Liver (tissue), 9 donors: ENCODE measurements around the gene RASAL2. TPM values are rescaled to one million over a fixed set of nuclear protein-coding genes. Genes with fewer than 3 reads are reported as not detected.

Experiments used
- DNase-seq: peaks from one replicate; pipeline ENCODE4 v3.0.0-alpha.2; 2017; ENCODE audit warnings: low spot score
- H3K27ac ChIP-seq, 2 donors: one replicate each; pipeline ENCODE4 v1.7.0; 2013; ENCODE audit warnings: inconsistent platforms in 2 of 2, low read length in 2 of 2, control low read depth in 1 of 2, low read depth in 1 of 2, mild to moderate bottlenecking in 1 of 2
- H3K27me3 ChIP-seq, 4 donors: one replicate each; pipeline versions ENCODE4 v1.6.1 to v1.7.0; 2013; ENCODE audit warnings: low read length in 3 of 4, inconsistent platforms in 1 of 4, mild to moderate bottlenecking in 1 of 4, moderate library complexity in 1 of 4; ENCODE audit not compliant: control insufficient read depth in 4 of 4, insufficient read depth in 4 of 4
- H3K36me3 ChIP-seq, 4 donors: one replicate each; pipeline versions ENCODE4 v1.6.1 to v1.7.0; 2013; ENCODE audit warnings: low read length in 3 of 4, mild to moderate bottlenecking in 3 of 4, low read depth in 1 of 4, moderate library complexity in 1 of 4; ENCODE audit not compliant: control insufficient read depth in 4 of 4, insufficient read depth in 3 of 4
- H3K4me1 ChIP-seq, 4 donors: one replicate each; pipeline versions ENCODE4 v1.6.1 to v1.7.0; 2013; ENCODE audit warnings: low read length in 3 of 4, mild to moderate bottlenecking in 3 of 4, moderate library complexity in 1 of 4; ENCODE audit not compliant: control insufficient read depth in 4 of 4, insufficient read depth in 4 of 4
- H3K4me3 ChIP-seq, 3 donors: one replicate each; pipeline versions ENCODE4 v1.6.1 to v1.7.0; 2013; ENCODE audit warnings: low read length in 3 of 3, control low read depth in 1 of 3, low read depth in 1 of 3, mild to moderate bottlenecking in 1 of 3
- H3K9ac ChIP-seq, 2 donors: one replicate each; pipeline ENCODE4 v1.7.0; 2013; ENCODE audit warnings: low read length in 2 of 2, mild to moderate bottlenecking in 2 of 2, moderate library complexity in 2 of 2, control low read depth in 1 of 2, low read depth in 1 of 2
- H3K9me3 ChIP-seq, 4 donors: one replicate each; pipeline versions ENCODE4 v1.6.1 to v1.7.0; 2013; ENCODE audit warnings: low read length in 3 of 4; ENCODE audit not compliant: control insufficient read depth in 4 of 4
- EGR1 ChIP-seq, 2 donors: IDR thresholded peaks; 2 replicates each; pipeline ENCODE4 v1.6.1; 2016 to 2018; ENCODE audit warnings: antibody characterized with exemption in 2 of 2, low read depth in 2 of 2
- FOXA1 ChIP-seq: IDR thresholded peaks from 2 replicates; pipeline ENCODE4 v1.6.1; 2016; ENCODE audit warnings: antibody characterized with exemption
- FOXA2 ChIP-seq: IDR thresholded peaks from 2 replicates; pipeline ENCODE4 v1.6.1; 2016; ENCODE audit warnings: antibody characterized with exemption
- GABPA ChIP-seq, 2 donors: IDR thresholded peaks in 1 of 2; conservative IDR thresholded peaks in 1 of 2; 2 replicates each; pipeline ENCODE4 v1.6.1; 2016; ENCODE audit warnings: antibody characterized with exemption in 2 of 2, mild to moderate bottlenecking in 1 of 2, moderate library complexity in 1 of 2
- HNF4A ChIP-seq, 2 donors: conservative IDR thresholded peaks; 2 replicates each; pipeline ENCODE4 v1.6.1; 2016; ENCODE audit warnings: antibody characterized with exemption in 2 of 2, mild to moderate bottlenecking in 2 of 2
- HNF4G ChIP-seq: IDR thresholded peaks from 2 replicates; pipeline ENCODE4 v1.6.1; 2016; ENCODE audit warnings: antibody characterized with exemption
- JUND ChIP-seq, 2 donors: IDR thresholded peaks; 2 replicates each; pipeline ENCODE4 v1.6.1; 2016; ENCODE audit warnings: antibody characterized with exemption in 2 of 2
- MAX ChIP-seq: IDR thresholded peaks from 2 replicates; pipeline ENCODE4 v1.6.1; 2016; ENCODE audit warnings: antibody characterized with exemption
- NR2F2 ChIP-seq: IDR thresholded peaks from 2 replicates; pipeline ENCODE4 v1.6.1; 2016; ENCODE audit warnings: antibody characterized with exemption
- RAD21 ChIP-seq, 2 donors: IDR thresholded peaks; 2 replicates each; pipeline ENCODE4 v1.6.1; 2016; ENCODE audit warnings: antibody characterized with exemption in 2 of 2, mild to moderate bottlenecking in 2 of 2
- REST ChIP-seq: IDR thresholded peaks from 2 replicates; pipeline ENCODE4 v1.6.1; 2016; ENCODE audit warnings: antibody characterized with exemption, mild to moderate bottlenecking
- RXRA ChIP-seq, 2 donors: IDR thresholded peaks; 2 replicates each; pipeline ENCODE4 v1.6.1; 2017 to 2018; ENCODE audit warnings: antibody characterized with exemption in 2 of 2, mild to moderate bottlenecking in 1 of 2
- SP1 ChIP-seq: IDR thresholded peaks from 2 replicates; pipeline ENCODE4 v1.6.1; 2018; ENCODE audit warnings: antibody characterized with exemption, mild to moderate bottlenecking
- TAF1 ChIP-seq: conservative IDR thresholded peaks from 2 replicates; pipeline ENCODE4 v1.6.1; 2016; ENCODE audit warnings: antibody characterized with exemption, mild to moderate bottlenecking
- YY1 ChIP-seq: IDR thresholded peaks from 2 replicates; pipeline ENCODE4 v1.6.1; 2016; ENCODE audit warnings: antibody characterized with exemption, mild to moderate bottlenecking
- WGBS: extraction: QIAGEN DNeasy Blood & Tissue Kit; methylation state at CpG from one replicate; pipeline ENCODE4 v1.1.7; 2013; 5-methylcytosine and 5-hydroxymethylcytosine counted together
- polyA plus RNA-seq, 2 donors: library from polyadenylated mRNA; stranded (reverse) in 1 of 2; unstranded in 1 of 2; fragments of 200-250 nt in 1 of 2; fragments of >200 nt in 1 of 2; fragmentation: Nextera tagmentation in 1 of 2; extraction: Ambion mirVana in 1 of 2; gene quantifications; one replicate each; pipeline versions ENCODE4 v1.2.1 to v1.2.3, GENCODE V29; 2013 to 2015
- total RNA-seq, 2 donors: library from RNA; depleted of rRNA; stranded (reverse); fragments of >200 nt; gene quantifications; one replicate each; pipeline ENCODE4 v1.2.3, GENCODE V29; 2014
- TF ChIP-seq, protein P1 (sequence below): IDR thresholded peaks from 2 replicates; pipeline ENCODE4 v1.6.1; 2016; ENCODE audit warnings: antibody characterized with exemption
- TF ChIP-seq, protein P2 (sequence below): IDR thresholded peaks from 2 replicates; pipeline ENCODE4 v1.6.1; 2016; ENCODE audit warnings: antibody characterized with exemption
- TF ChIP-seq, protein P3 (sequence below): fragments of 150-350 bp; IDR thresholded peaks from 2 replicates; pipeline ENCODE4 v1.5.1; 2017; ENCODE audit warnings: improper control_type of control experiment, low read depth, low read length; ENCODE audit not compliant: missing input control
- donor health status: healthy.
- donor health status: healthy.
- donor health status: healthy.
- donor health status: healthy.
- donor health status: healthy.

Gene RASAL2
- total and polyA plus RNA-seq, 4 donors, result 1.8 to 8.1 (median 4.1) TPM

GRCh38 chr1:178092878-178093493 is 918 bp upstream of the RASAL2 start:
- Histone ChIP-seq H3K4me1 (peaks cover 3 to 21% (median 14%) of the 10 kb centered on the region in 4 donors), H3K9ac (peak overlapping the region; percentile 14 to 48), H3K9me3 (no peaks in the 10 kb centered on the region), H3K27me3 (no peaks in the 10 kb centered on the region), H3K36me3 (no peaks in the 10 kb centered on the region), H3K4me3 (peak overlapping the region; percentile 78 to 95 (median 83)), H3K27ac (peak overlapping the region; percentile 34 to 42)
- TF ChIP-seq YY1 (no peak), FOXA2 (no peak), NR2F2 (peak; percentile 19)
- TF ChIP-seq, protein P1, sequence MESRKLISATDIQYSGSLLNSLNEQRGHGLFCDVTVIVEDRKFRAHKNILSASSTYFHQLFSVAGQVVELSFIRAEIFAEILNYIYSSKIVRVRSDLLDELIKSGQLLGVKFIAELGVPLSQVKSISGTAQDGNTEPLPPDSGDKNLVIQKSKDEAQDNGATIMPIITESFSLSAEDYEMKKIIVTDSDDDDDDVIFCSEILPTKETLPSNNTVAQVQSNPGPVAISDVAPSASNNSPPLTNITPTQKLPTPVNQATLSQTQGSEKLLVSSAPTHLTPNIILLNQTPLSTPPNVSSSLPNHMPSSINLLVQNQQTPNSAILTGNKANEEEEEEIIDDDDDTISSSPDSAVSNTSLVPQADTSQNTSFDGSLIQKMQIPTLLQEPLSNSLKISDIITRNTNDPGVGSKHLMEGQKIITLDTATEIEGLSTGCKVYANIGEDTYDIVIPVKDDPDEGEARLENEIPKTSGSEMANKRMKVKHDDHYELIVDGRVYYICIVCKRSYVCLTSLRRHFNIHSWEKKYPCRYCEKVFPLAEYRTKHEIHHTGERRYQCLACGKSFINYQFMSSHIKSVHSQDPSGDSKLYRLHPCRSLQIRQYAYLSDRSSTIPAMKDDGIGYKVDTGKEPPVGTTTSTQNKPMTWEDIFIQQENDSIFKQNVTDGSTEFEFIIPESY, result no peak
- DNase-seq, result peak; percentile 39
- 9% methylated on average over 11 of the region's 11 CpGs for WGBS

DNA sequence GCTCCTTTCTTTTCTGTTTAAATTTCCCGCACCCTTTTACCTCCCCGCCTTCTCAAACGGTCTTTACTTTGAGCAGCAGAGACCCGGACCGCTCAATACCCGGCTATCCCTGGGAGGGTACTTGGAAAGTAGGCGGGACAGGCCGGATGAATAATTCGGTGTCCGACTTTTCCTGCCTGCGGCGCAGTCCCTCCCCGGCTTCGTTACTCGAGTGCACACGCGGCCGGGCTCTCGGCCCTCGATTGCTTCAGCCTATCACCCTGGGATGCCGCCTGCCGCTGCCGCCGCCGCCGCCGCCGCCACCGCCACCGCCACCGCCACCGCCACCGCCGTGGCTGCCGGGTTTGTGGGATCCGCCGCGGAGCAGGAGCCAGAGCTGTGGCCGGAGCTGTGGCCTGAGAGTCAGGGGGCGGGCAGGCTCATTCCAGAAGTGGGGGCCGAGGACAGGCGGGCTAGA is 382 bp upstream of the RASAL2 start:
- Histone ChIP-seq H3K4me3 (peak overlapping the region; percentile 83 to 95 (median 84)), H3K4me1 (peaks cover 3 to 21% (median 14%) of the 10 kb centered on the region in 4 donors), H3K9me3 (no peaks in the 10 kb centered on the region), H3K27ac (peak overlapping the region; percentile 77 to 80), H3K9ac (peak overlapping the region; percentile 14 to 48), H3K36me3 (no peaks in the 10 kb centered on the region), H3K27me3 (no peaks in the 10 kb centered on the region)
- DNase-seq, result peak; percentile 83
- TF ChIP-seq EGR1 (IDR thresholded peaks at IDR 0.05; ENCODE audit: low read depth in 2 of 2) (no peak), JUND (IDR thresholded peaks at IDR 0.05) (no peak), MAX (peak; percentile 91), NR2F2 (no peak), SP1 (peak; percentile 48), HNF4A (conservative IDR thresholded peaks at IDR 0.05) (no peak), RAD21 (IDR thresholded peaks at IDR 0.05) (peak; percentile 40 to 44), YY1 (peak; percentile 77), TAF1 (no peak), FOXA2 (no peak), RXRA (IDR thresholded peaks at IDR 0.05) (peak; percentile 12 to 42), HNF4G (no peak), GABPA (IDR thresholded peaks at IDR 0.05 in 1 of 2, conservative IDR thresholded peaks at IDR 0.05 in 1 of 2) (no peak), REST (peak; percentile 53), FOXA1 (no peak)
- TF ChIP-seq, protein P2, sequence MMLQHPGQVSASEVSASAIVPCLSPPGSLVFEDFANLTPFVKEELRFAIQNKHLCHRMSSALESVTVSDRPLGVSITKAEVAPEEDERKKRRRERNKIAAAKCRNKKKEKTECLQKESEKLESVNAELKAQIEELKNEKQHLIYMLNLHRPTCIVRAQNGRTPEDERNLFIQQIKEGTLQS, result no peak
- TF ChIP-seq, protein P3, sequence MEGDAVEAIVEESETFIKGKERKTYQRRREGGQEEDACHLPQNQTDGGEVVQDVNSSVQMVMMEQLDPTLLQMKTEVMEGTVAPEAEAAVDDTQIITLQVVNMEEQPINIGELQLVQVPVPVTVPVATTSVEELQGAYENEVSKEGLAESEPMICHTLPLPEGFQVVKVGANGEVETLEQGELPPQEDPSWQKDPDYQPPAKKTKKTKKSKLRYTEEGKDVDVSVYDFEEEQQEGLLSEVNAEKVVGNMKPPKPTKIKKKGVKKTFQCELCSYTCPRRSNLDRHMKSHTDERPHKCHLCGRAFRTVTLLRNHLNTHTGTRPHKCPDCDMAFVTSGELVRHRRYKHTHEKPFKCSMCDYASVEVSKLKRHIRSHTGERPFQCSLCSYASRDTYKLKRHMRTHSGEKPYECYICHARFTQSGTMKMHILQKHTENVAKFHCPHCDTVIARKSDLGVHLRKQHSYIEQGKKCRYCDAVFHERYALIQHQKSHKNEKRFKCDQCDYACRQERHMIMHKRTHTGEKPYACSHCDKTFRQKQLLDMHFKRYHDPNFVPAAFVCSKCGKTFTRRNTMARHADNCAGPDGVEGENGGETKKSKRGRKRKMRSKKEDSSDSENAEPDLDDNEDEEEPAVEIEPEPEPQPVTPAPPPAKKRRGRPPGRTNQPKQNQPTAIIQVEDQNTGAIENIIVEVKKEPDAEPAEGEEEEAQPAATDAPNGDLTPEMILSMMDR, result no peak
- TF ChIP-seq, protein P1, result peak; percentile 42
- WGBS, result 1% methylated on average over 42 of the region's 42 CpGs
